HL-60 (cell line): ENCODE results near the gene GABBR1.

Experiments
- DNase-seq, 2 experiments: peaks; one replicate each; pipeline ENCODE4 v3.0.0-alpha.2; 2010 to 2020; ENCODE audit warnings: low read depth in 1 of 2, low spot score in 1 of 2
- H3K27ac ChIP-seq: fragments of 250-450 bp; sonication (Bioruptor Pico); replicated peaks from 2 replicates; pipeline ENCODE4 v1.5.1; 2020; ENCODE audit warnings: mild to moderate bottlenecking, moderate library complexity
- H3K27me3 ChIP-seq: fragments of 250-450 bp; sonication (Bioruptor Pico); 2 replicates; pipeline ENCODE4 v1.5.1; 2021; ENCODE audit warnings: mild to moderate bottlenecking, moderate library complexity; ENCODE audit not compliant: insufficient read depth, poor library complexity, severe bottlenecking
- H3K4me3 ChIP-seq: replicated peaks from 2 replicates; pipeline ENCODE4 v1.5.1; 2011; ENCODE audit warnings: mild to moderate bottlenecking, control low read depth, low read length; ENCODE audit not compliant: insufficient read depth
- CTCF ChIP-seq: IDR thresholded peaks from one replicate; pipeline ENCODE4 v1.5.1; 2011; ENCODE audit warnings: low read length, control low read depth, inconsistent platforms; ENCODE audit not compliant: insufficient read depth
- GABPA ChIP-seq: IDR thresholded peaks from 2 replicates; pipeline ENCODE4 v1.6.1; 2012; ENCODE audit warnings: low read depth
- POLR2AphosphoS5 ChIP-seq: IDR thresholded peaks from 2 replicates; pipeline ENCODE4 v1.6.1; 2012; ENCODE audit warnings: low read depth
- REST ChIP-seq: IDR thresholded peaks from 2 replicates; pipeline ENCODE4 v1.6.1; 2012; ENCODE audit warnings: low read depth; ENCODE audit not compliant: insufficient replicate concordance
- SPI1 ChIP-seq: IDR thresholded peaks from 2 replicates; pipeline ENCODE4 v1.6.1; 2012; ENCODE audit warnings: low read depth, mild to moderate bottlenecking, borderline replicate concordance

The GABBR1 gene

GRCh38 chr6:29629571-29629970, 3.4 kb downstream of the GABBR1 start:
- Histone ChIP-seq H3K27ac (no peak overlapping the region), H3K4me3 (no peak overlapping the region), H3K27me3 (peaks cover 70% of the 10 kb centered on the region)
- DNase-seq: no peak
- TF ChIP-seq POLR2AphosphoS5: no peak
- TF ChIP-seq GABPA: no peak
- no peak for TF ChIP-seq SPI1
- TF ChIP-seq CTCF: no peak
- TF ChIP-seq REST: no peak

GRCh38 chr6:29628419-29629281, 4.3 kb downstream of the GABBR1 start:
- H3K27me3 ChIP-seq: peaks cover 71% of the 10 kb centered on the region
- no peak overlapping the region for H3K27ac ChIP-seq
- peak; percentile 49 for TF ChIP-seq CTCF
- TF ChIP-seq REST: no peak
- H3K4me3 ChIP-seq: peak overlapping the region; percentile 36
- DNase-seq: peak in 1 of 2 experiments; percentile 3

- Histone ChIP-seq H3K4me3 (peak overlapping the region; percentile 36), H3K27me3 (peaks cover 63% of the 10 kb centered on the region), H3K27ac (no peak overlapping the region)
- no peak for TF ChIP-seq POLR2AphosphoS5
- TF ChIP-seq GABPA: no peak
- TF ChIP-seq SPI1: no peak
- DNase-seq: no peak
Measured at GRCh38 chr6:29627755-29628418, 5.1 kb downstream of the GABBR1 start.

- no peak for DNase-seq
- TF ChIP-seq SPI1 (no peak), REST (no peak), CTCF (no peak), POLR2AphosphoS5 (no peak)
- H3K27me3 ChIP-seq: peaks cover 60% of the 10 kb centered on the region
- H3K4me3 ChIP-seq: no peak overlapping the region
- no peak overlapping the region for H3K27ac ChIP-seq
Measured at GRCh38 chr6:29626948-29627754, 5.8 kb downstream of the GABBR1 start.
